ENCODE data around the gene PHYKPL. TPM values are rescaled to one million over a fixed set of nuclear protein-coding genes. Genes with fewer than 3 reads are reported as not detected.
A peak's percentile ranks its signal among the peaks of the same experiment; 100 is the strongest.

The PHYKPL gene
- total RNA-seq, 1 experiment from 2014 or later = 43.9 TPM

DNA sequence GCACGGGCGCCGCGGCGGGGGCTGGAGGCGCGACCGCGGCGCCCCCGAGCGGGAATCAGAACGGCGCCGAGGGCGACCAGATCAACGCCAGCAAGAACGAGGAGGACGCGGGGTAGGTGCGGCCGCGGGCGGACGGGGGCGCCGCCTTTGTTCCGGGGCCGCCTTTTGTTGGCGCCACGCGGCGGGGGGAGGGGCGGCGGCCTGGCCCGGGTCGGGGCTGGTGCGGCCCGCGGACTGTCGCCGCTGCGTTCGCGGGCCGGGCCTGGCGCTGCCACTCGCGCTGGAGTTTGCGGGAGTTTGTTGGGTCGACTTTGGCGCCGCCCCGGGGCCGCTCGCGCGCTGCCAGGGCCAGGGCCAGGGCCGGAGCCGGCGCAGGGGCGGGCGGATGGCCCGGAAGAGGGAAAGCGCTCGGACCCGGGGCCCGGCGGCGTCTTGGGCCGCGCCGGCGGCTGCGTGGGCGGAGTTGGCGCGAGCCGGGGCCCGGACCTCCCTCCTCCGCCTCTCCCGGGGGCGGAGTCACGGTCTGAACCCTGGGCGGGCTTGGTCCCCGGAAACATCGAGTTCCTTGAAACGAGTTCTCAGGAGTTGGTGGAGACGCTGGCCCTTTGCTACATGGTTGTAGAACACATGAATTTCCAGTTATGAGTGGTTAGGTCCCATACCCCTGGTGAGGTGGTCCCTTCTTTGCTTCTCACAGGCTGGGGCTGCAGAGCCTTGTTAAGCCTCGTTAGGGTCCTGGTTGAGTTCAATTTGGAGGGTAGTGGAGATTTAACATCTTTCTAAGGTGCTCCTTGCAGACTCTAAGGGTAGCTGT lies 27.5 kb downstream of the PHYKPL start:
- ChIA-PET POLR2A (ENCODE audit: low non-redundant PET) (interaction anchor here (0.7 kb wide), 1 partner anchor 894 kb away, joined by 3 read pairs; no protein-coding TSS in a partner anchor), CTCF (no interaction called here)
- peak overlapping the region; percentile 98 for H3K4me3 ChIP-seq (ENCODE audit: low read depth, low read length, poor library complexity, severe bottlenecking)
- BruUV-seq (replicated peaks) = no TSS peak
- intact Hi-C loops (cut with micrococcal nuclease; ENCODE audit: unreplicated experiment) = no loop called here
- peak overlapping the region; percentile 97 for H3K27ac ChIP-seq (ENCODE audit: low read depth, low read length, poor library complexity, severe bottlenecking)
- H3K36me3 ChIP-seq (ENCODE audit: insufficient read depth, low read length, poor library complexity, severe bottlenecking) = peaks cover 48% of the 10 kb centered on the region
- no peaks in the 10 kb centered on the region for H3K9me3 ChIP-seq (ENCODE audit: low read depth, low read length, poor library complexity, severe bottlenecking)
- no peaks in the 10 kb centered on the region for H3K27me3 ChIP-seq (replicated peaks; ENCODE audit: insufficient read depth, low read depth, low read length, poor library complexity)
- no peak for TF ChIP-seq EZH2 (IDR thresholded peaks at IDR 0.05; ENCODE audit: borderline replicate concordance, low read depth, low read length, poor library complexity, severe bottlenecking)
- TF ChIP-seq, protein P1, sequence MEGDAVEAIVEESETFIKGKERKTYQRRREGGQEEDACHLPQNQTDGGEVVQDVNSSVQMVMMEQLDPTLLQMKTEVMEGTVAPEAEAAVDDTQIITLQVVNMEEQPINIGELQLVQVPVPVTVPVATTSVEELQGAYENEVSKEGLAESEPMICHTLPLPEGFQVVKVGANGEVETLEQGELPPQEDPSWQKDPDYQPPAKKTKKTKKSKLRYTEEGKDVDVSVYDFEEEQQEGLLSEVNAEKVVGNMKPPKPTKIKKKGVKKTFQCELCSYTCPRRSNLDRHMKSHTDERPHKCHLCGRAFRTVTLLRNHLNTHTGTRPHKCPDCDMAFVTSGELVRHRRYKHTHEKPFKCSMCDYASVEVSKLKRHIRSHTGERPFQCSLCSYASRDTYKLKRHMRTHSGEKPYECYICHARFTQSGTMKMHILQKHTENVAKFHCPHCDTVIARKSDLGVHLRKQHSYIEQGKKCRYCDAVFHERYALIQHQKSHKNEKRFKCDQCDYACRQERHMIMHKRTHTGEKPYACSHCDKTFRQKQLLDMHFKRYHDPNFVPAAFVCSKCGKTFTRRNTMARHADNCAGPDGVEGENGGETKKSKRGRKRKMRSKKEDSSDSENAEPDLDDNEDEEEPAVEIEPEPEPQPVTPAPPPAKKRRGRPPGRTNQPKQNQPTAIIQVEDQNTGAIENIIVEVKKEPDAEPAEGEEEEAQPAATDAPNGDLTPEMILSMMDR (conservative IDR thresholded peaks at IDR 0.05; ENCODE audit: low read depth, low read length) = no peak
- peak; percentile 77 for DNase-seq (ENCODE audit: low spot score)
- H3K4me1 ChIP-seq (ENCODE audit: insufficient read depth, low read length, poor library complexity, severe bottlenecking) = peaks cover 11% of the 10 kb centered on the region

DNA sequence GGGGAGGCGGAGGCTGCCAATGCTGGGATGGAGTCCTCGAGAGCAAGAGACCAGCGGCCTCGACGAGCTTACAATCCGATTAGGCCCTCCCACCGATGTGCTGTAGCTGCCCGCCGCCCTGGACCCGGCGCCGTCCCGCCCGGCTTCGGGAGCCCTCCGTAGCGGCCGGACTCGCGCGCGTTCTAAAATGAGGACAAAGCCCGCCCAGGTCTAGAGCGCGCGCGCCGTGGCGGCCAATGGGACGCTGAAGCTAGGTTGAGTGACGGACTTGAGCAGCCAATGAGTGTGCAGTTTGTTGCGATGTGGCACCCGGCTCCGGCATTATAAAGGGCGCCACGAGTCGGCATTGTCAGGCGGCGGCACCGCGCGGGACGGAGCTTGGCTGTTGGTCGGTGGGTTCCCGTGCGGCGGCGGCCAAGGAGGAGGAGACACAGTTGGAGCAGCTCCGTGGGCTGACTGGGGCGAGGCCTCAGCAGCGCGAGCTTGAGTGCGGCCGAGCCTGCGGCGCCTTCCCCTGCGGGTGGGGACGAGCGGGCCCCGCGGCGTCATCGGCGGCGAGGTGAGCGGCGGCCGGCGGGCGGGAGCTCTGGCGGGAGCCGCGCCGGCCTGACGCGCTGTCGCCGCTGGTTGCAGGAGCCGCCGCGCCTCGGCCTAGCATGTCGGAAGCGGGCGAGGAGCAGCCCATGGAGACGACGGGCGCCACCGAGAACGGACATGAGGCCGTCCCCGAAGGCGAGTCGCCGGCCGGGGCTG lies 28.2 kb downstream of the PHYKPL start, which contains the start of gene HNRNPAB:
TSS of gene HNRNPAB (plus strand) at position 352 of the 753 bp plus-strand sequence. CDS start at position 657, 305 bp downstream.
- CTCF ChIA-PET = no interaction called here
- intact Hi-C loops (cut with micrococcal nuclease; ENCODE audit: unreplicated experiment) = no loop called here

DNA sequence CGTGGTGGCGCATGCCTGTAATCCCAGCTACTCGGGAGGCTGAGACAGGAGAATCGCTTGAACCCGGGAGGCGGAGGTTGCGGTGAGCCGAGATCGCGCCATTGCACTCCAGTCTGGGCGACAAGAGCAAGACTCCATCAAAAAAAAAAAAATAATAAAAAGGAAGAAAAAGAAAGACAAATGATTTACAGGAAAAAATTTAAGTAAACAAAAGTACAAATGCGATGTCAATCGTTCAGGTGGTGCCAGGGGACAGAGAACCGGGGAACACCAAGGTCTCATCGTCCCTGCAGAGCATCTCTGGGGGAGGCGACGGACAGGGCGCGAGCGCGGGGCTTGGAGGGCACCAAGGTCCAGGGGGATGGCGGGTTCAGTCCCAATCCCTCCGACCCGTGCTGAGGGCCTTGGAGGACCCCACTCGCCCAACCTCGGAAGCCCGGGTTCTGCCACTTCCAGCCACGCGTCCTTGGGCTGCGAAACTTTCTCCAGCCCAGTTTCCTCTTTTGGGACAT lies 28.9 kb downstream of the PHYKPL start:
- Histone ChIP-seq H3K27me3 (replicated peaks; ENCODE audit: insufficient read depth, low read depth, low read length, poor library complexity) (no peaks in the 10 kb centered on the region), H3K4me3 (ENCODE audit: low read depth, low read length, poor library complexity, severe bottlenecking) (peak overlapping the region; percentile 98), H3K27ac (ENCODE audit: low read depth, low read length, poor library complexity, severe bottlenecking) (peak overlapping the region; percentile 97), H3K36me3 (ENCODE audit: insufficient read depth, low read length, poor library complexity, severe bottlenecking) (peaks cover 34% of the 10 kb centered on the region), H3K9me3 (ENCODE audit: low read depth, low read length, poor library complexity, severe bottlenecking) (no peaks in the 10 kb centered on the region), H3K4me1 (ENCODE audit: insufficient read depth, low read length, poor library complexity, severe bottlenecking) (peaks cover 11% of the 10 kb centered on the region)
- TSS peak; percentile 96 for BruUV-seq (replicated peaks)
- POLR2A ChIA-PET (ENCODE audit: low non-redundant PET) = interaction anchor here (0.6 to 0.9 kb wide), 2 partner anchors 9 to 115 kb away, joined by 4 read pairs; no protein-coding TSS in a partner anchor
- DNase-seq (ENCODE audit: low spot score) = no peak
- TF ChIP-seq, protein P1 (conservative IDR thresholded peaks at IDR 0.05; ENCODE audit: low read depth, low read length) = no peak
- TF ChIP-seq EZH2 (IDR thresholded peaks at IDR 0.05; ENCODE audit: borderline replicate concordance, low read depth, low read length, poor library complexity, severe bottlenecking) = no peak
- CTCF ChIA-PET = no interaction called here
- intact Hi-C loops (cut with micrococcal nuclease; ENCODE audit: unreplicated experiment) = no loop called here

More for the DNA sequence above, 28.2 kb downstream of the PHYKPL start, which contains the start of gene HNRNPAB:
- TF ChIP-seq EZH2 (IDR thresholded peaks at IDR 0.05; ENCODE audit: borderline replicate concordance, low read depth, low read length, poor library complexity, severe bottlenecking) = no peak
- no TSS peak for BruUV-seq (replicated peaks)
- DNase-seq (ENCODE audit: low spot score) = peak; percentile 93
- Histone ChIP-seq H3K27me3 (replicated peaks; ENCODE audit: insufficient read depth, low read depth, low read length, poor library complexity) (no peaks in the 10 kb centered on the region), H3K27ac (ENCODE audit: low read depth, low read length, poor library complexity, severe bottlenecking) (peak within 1 kb of the TSS; percentile 97), H3K9me3 (ENCODE audit: low read depth, low read length, poor library complexity, severe bottlenecking) (no peaks in the 10 kb centered on the region), H3K36me3 (ENCODE audit: insufficient read depth, low read length, poor library complexity, severe bottlenecking) (peaks cover 41% of the 10 kb centered on the region), H3K4me3 (ENCODE audit: low read depth, low read length, poor library complexity, severe bottlenecking) (peak within 1 kb of the TSS; percentile 98), H3K4me1 (ENCODE audit: insufficient read depth, low read length, poor library complexity, severe bottlenecking) (peaks cover 11% of the 10 kb centered on the region)
- POLR2A ChIA-PET (ENCODE audit: low non-redundant PET) = interaction anchor here (0.6 to 0.9 kb wide), 3 partner anchors 8 to 894 kb away, joined by 3 to 4 read pairs (median 4); no protein-coding TSS in a partner anchor
